ENCODE results near the gene AVEN. TPM values are rescaled to one million over a fixed set of nuclear protein-coding genes. Genes with fewer than 3 reads are reported as not detected.

Gene AVEN
- total and polyA plus RNA-seq, 2 of the 8 experiments (the other 6 are each of a cell fraction or from before 2014, with no cell fraction given) = 5.5 to 17.0 TPM

GRCh38 chr15:33908406-33908805 is 130.6 kb downstream of the AVEN start (continued):
- no peak for TF ChIP-seq CHD7 (IDR thresholded peaks at IDR 0.05; ENCODE audit: insufficient replicate concordance, low read length)
- no peak for TF ChIP-seq SIN3A (conservative IDR thresholded peaks at IDR 0.05 in 1 of 2, IDR thresholded peaks at IDR 0.05 in 1 of 2; ENCODE audit: low read depth in 1 of 2, low read length in 2 of 2)
- TF ChIP-seq NRF1 (IDR thresholded peaks at IDR 0.05; ENCODE audit: low read depth, low read length) = no peak
- no peak for TF ChIP-seq MAFK (IDR thresholded peaks at IDR 0.05; ENCODE audit: low read depth, low read length)
- no peak for TF ChIP-seq E2F6 (IDR thresholded peaks at IDR 0.05)
- no peak for TF ChIP-seq CTCF (IDR thresholded peaks at IDR 0.05; ENCODE audit: control extremely low read depth in 1 of 3, insufficient read depth in 1 of 3, low read depth in 1 of 3, low read length in 3 of 3)
- no peak for TF ChIP-seq SRF (IDR thresholded peaks at IDR 0.05; ENCODE audit: low read depth, low read length)
- TF ChIP-seq TEAD4 (IDR thresholded peaks at IDR 0.05; ENCODE audit: low read depth, low read length) = no peak

Measured in H1 (cell line).